Kidney tubule cell (primary cell): ENCODE data around the gene PSME3.

Experiments
- DNase-seq: peaks from one replicate; pipeline ENCODE4 v3.0.0-alpha.2; 2018; ENCODE audit warnings: low spot score

Gene PSME3, protein sequence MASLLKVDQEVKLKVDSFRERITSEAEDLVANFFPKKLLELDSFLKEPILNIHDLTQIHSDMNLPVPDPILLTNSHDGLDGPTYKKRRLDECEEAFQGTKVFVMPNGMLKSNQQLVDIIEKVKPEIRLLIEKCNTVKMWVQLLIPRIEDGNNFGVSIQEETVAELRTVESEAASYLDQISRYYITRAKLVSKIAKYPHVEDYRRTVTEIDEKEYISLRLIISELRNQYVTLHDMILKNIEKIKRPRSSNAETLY

DNA sequence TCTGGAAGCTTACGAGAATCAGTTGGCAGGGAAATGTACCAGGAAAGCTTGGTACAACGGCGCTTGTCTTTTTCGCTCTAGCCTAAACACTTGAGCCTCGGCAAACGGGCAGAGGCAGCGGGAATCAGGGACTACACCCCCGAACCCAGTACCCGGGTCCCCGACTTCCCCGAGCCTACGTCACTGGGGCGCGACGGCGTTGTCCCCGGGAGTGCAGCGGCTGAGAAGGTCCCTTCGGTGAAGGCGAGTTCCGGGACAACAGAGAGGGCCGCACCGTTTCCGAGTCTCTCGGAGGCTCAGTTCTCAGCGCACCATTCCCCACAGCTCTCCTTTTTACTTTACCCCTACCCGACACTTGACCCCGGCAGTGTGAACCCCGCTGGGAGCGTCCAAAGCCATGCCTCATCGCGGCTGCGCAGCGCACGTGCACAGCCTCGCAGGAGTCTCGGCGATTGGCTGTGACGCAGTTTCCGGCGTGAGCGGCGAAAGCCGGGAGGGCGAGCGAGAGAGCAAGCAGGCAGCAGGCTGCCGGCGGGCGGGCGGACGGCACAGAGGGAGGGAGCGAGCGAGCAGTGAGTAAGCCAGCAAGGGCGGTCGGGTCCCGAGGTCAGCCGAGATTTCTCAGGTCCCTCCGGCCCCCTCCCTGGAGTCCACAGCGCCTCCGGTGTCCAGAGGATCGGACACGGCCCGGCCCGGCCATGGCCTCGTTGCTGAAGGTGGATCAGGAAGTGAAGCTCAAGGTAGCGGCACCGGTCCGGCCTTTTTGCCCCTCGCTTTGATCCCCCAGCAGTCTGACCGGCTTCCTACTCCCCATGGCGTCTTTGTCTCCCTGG, at the start of gene PSME3:
Gene PSME3 (plus strand): TSS at position 464 of the 833 bp plus-strand sequence. CDS start 235 bp downstream, at position 699.
- DNase-seq = peak; percentile 91

DNA sequence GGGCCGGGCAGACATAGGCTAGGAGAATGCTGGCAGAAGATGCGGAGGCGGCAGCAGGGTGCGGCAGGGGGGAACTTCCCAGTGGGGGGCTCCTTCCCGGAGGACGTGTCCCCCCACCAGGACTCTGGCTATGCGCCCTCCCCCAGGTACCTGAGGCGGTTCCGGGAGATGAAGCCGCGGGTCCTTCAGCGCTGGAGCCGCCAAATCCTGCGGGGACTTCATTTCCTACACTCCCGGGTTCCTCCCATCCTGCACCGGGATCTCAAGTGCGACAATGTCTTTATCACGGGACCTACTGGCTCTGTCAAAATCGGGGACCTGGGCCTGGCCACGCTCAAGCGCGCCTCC, 49.4 kb upstream of the PSME3 start:
- DNase-seq = no peak

DNA sequence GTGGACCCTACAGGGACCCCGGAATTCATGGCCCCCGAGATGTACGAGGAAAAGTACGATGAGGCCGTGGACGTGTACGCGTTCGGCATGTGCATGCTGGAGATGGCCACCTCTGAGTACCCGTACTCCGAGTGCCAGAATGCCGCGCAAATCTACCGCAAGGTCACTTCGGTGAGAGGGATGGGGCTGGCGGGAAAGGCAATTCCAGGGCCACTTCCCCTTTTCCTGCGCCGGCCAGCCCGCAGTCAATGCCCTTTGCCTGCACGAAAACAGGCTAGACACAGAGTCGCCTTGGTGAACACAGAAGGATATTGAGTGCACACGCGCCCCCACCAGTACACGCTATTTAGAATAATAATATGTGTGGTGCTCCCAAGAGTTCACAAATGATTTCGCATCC, 48.8 kb upstream of the PSME3 start:
- DNase-seq = no peak

DNA sequence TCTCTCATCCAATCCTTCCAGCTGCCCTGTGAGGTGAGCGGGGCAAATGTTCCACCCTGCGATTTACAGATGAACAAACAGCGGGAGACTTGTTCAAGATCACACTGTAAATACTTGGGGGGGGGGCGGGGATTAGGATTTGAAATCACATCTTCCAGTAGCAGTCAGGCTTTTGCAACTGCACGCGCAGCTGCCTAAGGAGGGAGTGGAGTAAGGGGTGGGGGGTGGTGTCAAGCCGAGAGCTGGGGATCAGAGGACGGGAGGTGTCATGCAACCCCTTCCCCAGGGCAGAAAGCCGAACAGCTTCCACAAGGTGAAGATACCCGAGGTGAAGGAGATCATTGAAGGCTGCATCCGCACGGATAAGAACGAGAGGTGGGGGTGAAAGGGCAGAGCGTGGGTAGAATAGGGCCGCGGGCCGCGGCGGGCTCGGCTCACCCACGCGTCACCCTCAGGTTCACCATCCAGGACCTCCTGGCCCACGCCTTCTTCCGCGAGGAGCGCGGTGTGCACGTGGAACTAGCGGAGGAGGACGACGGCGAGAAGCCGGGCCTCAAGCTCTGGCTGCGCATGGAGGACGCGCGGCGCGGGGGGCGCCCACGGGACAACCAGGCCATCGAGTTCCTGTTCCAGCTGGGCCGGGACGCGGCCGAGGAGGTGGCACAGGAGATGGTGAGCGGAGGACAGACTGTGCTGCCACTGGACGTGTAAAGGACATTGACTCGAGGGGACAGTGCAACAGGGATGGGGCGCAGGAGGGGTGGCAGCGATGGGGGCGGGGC, 48.2 kb upstream of the PSME3 start:
- no peak for DNase-seq

DNA sequence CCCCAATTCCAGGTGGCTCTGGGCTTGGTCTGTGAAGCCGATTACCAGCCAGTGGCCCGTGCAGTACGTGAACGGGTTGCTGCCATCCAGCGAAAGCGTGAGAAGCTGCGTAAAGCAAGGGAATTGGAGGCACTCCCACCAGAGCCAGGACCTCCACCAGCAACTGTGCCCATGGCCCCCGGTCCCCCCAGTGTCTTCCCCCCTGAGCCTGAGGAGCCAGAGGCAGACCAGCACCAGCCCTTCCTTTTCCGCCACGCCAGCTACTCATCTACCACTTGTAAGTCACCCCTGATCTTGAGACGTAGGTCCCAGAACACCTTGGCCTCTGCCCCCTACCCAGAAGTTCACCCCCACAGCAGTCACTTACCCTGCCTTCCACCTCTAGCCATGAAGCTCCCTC, 45.9 kb upstream of the PSME3 start:
- no peak for DNase-seq

DNA sequence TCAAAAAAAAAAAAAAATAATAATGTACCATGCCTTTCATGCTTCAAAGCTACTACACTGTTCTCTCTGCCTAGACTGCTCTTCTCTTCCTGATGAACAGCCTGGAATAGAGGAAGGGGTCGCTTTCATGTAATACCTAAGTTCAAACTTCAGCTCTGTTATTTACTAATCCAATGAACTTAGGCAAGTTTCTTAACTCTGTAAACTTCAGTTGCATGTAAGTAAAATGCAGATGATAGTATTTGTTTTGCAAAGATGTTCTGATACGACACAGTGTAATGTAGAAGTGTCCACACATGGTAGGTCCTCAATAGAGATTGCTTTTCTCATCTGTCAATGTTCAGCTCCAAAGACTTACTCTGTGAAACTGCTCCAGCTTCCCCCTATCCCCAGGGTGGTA, 41.2 kb upstream of the PSME3 start:
- DNase-seq = no peak

DNA sequence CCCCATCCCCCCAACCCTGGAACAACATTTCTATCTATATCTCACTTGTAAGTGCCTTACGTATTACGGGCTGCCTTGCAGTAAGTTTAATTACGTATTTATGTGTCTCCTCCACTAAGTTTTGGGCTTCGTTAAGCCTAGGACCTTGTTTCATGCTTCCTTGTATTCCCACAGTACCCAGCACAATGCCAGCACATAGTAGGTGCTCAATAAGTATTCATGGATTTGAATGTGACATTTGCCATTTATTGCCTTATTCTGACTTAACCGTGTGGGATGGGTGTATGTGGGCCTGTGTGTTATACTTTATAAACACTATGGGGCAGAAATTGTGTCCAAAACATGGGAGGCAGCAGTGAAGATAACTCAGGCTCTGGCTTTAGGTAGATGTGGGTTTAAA, 40.7 kb upstream of the PSME3 start:
- no peak for DNase-seq

DNA sequence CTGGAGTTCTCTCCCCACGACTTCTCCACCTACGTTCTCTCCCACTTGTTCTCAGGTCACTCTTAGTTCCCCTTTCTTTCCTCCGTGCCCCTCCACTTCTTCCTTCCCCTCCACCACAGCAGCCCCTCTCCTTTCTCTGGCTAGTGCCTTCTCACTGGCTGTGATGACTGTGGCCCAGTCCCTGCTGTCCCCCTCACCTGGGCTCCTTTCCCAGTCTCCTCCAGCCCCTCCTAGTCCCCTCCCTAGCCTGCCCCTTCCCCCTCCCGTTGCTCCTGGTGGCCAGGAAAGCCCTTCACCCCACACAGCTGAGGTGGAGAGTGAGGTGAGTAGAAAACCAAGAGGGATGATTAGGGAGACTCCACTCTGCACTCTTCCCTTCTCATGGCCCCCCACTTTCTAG, 38.1 kb upstream of the PSME3 start:
- DNase-seq = no peak

DNA sequence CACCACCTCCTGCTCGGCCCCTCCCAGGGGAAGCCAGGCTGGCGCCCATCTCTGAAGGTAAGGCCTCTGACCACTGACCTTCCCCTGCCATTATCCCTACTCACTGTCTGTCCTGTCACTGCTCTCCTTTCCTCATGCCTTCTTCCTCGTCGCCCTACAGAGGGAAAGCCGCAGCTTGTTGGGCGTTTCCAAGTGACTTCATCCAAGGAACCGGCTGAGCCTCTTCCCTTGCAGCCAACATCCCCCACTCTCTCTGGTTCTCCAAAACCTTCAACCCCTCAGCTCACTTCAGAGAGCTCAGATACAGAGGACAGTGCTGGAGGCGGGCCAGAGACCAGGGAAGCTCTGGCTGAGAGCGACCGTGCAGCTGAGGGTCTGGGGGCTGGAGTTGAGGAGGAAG, 37.7 kb upstream of the PSME3 start:
- DNase-seq = peak; percentile 33

DNA sequence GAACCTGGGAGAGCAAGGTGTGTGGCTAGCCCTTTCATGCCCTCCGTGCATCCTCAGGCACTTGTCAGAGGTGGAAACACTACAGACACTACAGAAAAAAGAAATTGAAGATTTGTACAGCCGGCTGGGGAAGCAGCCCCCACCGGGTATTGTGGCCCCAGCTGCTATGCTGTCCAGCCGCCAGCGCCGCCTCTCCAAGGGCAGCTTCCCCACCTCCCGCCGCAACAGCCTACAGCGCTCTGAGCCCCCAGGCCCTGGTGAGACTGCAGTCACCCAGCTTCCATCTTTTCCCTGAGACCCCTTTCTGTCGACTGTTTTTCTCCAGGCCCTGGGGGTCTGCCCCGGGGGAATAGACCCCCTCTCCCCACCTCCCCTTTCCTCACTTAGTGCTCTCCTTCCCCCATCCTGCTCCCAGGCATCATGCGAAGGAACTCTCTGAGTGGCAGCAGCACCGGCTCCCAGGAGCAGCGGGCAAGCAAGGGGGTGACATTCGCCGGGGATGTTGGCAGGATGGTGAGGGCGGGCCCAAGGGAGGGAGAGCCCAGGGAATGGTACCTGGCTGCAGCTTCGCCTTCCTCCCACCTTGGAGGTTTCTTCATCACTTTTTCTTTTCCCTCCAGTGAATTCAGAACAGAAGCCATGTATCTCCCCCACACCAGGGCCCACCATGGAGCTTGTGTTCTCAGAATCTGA, 37.0 kb upstream of the PSME3 start:
- DNase-seq = no peak

DNA sequence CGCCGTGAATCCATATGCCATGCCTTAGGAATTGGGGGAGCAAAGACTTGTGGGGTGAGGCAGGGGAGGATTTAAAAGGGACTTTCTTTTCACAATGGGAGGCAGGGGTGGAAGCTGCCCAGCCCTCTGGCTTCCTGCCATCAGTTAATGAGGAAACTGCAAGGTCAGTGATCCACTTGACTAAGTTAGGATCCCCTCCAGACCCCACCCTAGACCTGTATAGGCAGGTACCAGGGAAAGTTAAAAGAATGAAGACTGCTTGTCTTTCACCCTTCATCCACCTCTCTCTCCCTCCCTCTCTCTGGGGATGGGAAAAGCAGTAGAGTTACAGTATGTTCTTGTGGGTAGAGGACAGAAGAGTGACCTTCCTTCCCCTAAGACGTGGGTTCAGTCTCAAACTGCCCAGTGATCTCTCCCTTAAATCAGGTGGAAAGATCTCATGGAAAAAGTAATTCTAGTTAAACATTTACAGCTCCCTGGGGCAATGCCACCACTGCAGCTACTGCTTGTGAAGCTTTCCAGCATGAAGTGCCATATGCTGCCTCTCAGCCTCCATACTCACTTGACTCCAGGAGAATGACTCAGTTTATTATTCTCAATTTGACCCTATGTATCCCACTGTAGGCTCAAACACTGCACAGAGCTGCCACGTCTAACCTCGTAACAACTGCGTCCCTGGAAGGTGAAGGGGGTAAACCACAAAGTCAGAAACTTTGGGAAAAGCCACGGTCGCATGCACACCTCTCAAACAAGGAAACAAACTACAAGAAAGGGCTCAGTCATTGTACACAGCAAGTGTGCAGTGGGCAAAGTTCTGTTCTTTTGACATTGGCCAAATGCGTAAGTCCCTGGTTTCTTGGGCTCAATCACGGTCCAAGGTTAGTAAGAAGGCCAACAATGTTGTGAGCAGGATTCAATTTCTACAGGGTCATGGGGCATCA, 35.9 kb upstream of the PSME3 start:
- DNase-seq = peak; percentile 88

DNA sequence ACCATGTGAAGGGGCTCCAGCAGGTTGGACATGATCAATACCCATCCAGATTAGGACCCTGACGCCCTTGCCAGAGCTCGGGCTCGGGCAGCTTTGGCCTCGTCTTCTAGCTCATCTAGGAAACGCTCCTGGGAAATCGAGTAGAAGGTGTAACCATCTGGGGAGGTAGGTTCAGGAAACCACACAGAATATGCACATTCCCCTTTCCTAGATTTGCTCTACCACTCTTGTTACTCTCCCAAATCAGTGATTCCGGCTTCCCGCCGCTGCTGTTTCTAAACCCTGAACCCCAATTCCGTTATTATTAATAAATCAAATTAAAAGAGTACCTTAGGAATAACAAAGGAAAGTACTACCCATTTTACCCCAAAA, 35.2 kb upstream of the PSME3 start:
- peak; percentile 12 for DNase-seq

DNA sequence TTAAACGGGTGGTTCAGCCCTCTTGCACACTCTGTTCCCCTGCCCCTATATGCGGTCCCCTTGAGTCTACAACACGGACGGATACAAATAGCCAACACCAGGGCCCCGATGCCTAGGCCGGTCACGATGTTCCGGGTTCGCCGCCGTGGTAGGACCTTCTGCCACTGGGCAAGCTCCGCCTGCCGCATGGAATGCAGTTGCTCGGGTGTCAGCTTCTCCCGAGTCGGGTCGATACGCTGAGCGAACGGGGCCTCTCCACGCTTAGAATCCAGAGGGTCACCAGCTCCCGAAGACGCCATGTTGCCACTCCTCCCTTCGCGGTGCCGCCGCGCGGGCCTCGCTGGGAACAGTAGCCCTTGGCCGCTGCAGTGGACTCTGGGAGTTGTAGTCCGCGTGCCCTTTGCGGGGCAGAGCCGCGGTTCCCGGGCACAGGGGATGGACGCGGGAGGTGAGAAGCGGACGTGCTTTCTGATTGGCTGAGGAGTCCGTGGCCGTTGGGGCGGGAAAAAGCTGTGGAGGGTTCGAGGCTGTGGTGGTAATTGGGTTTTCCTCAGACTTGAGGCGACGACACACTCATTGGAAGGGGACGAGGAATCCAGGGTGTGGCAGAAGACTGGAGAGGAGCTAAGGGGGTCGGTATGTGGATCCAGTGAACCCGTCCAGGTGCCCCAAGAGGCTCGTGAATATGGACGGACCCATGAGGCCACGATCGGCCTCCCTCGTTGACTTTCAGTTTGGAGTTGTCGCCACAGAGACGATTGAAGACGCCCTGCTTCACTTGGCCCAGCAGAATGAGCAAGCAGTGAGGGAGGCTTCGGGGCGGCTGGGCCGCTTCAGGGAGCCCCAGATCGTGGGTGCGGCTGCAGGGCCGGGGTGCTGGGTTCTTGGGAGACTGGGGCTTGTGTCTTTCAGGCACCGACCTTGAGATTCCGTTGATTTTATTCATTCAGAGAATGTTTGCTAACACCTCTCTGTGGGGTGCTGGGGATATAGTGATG, 34.5 kb upstream of the PSME3 start, which contains the start of the genes CNTD1 and COA3:
Gene CNTD1 (plus strand): TSS at position 479 of the 998 bp plus-strand sequence. CDS start 207 bp downstream, at position 686.
Gene COA3 (minus strand): TSS at position 322 of the 998 bp plus-strand sequence. CDS start 23 bp downstream, at position 299.
- peak; percentile 85 for DNase-seq

DNA sequence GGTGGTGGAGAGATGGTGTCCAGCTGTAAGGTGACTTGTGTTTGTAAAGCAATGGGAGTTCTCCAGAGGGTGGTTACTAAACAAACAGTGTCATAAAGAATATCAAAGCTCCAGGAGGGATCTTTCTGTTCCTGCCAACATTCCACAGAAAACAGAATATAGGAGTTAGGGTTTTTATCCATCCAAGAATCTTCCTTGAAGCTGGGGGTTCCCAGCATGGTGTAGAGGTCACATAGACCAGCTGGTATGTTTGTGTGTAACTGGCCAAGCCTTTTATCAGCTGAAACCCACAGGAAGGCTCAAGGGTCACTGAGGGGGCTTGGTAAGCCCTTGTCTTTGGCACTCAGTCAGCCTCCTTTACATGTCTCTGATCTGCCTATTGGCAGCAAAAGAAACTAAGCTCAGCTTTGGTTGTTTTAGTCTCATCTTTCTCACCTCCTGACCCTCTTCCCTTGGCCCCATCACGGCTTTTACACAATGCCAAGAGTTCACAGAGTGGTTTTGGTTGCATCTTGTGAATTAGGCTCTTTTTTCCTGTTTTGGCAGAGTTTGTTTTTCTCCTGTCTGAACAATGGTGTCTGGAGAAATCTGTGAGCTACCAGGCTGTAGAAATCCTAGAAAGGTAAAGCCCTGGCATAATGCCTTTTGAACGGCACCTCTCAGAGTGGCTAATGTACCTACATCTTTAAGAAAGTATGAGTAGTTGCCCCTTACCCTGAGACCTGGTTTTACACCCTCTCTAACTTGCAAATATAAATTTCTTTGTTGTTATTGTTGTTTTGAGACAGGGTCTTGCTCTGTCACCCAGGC, 29.9 kb upstream of the PSME3 start:
- DNase-seq = no peak

DNA sequence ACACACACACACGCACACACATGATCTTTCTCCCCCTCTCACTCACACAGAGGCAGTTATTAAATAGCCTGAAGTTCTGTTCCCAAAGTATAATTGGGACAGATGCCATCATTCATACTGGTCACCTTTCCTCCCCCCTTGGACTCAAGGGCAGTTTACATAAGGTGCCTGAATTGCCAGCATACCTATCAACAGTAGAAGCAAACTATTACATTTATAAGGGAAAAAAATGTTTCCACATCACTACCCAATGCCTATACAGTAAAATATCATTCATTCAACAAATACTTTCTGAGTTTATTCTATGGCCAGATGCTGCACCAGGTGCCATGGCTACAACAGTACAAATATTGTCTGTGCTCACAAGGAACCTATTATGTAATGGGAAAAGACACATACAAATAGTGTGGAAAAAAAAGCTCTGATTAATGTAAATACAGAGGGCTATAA, 28.3 kb upstream of the PSME3 start:
- DNase-seq = no peak

DNA sequence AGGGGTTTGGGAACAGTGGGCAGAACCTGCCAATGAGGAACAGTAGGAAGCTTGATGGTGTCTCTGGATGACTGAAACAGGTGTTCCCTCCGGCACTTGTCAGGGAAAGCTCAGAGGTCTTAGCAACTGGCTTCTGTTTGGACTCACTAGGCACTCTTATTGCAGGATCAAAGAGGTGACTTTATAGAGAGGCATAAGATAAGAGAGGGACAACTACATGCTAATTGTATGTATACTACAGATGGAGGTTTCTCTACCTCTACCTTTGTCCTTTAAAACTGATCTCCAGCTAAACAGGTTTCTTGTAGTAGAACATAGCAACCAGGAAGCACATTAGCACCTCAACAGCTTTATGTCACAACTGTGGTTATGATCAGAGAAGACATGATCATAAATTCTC, 26.9 kb upstream of the PSME3 start:
- no peak for DNase-seq

DNA sequence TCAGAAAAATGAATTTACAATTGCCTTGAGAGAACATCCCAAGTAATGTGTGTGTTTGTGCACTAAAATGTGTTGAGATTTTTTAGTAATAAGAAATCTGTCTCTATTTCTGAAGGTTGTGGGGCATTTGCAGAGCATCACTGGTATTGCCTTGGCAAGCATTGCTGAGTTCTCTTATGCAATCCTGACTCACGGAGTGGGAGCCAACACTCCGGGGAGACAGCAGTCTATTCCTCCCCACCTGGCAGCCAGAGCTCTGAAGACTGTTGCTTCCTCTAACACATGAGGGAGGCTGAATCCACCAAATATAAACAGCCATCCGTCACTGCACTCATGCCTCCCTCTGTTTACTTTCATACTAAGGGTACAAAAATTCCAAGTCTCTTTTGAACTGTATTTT, 23.9 kb upstream of the PSME3 start:
- peak; percentile 43 for DNase-seq

DNA sequence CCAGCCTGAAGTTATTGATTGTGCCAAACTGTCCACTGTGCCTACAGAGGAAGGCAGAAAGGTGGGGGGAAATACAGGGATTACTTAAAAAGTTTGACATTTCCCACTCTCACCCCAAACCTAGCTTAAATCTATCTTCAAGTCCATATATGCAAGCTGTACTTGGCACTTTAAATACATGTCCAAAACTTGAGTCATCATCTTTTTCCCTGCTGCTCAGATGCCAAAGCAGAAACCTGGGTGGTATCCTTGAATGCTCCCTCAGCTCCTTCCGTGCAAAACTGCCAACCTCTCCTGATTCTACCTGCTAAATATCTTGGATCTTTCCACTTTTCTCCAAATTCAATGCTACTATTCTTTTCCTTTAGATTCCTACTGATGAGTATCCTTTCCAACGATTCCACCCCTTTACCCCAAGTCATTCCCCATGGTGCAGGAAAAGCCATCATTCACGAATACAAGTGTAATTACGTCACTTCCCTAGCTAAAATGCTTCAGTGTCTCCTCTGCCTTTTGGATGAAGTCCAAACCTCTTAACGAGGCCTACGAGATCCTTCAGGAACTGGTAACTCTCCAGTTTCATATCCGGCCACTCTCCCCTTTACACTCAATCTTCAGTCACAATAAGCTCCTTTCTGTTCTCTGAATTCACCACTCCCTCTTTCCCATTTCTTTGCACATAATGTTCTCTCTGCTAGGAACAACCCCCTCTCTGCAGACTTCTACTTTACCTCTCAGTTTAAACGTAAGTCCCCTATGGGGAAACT, 18.4 kb upstream of the PSME3 start:
- peak; percentile 64 for DNase-seq
